HG02970 (cell line): Measurements from ENCODE around the gene SRCAP.

ENCODE experiments used
- ATAC-seq: cut with Tn5 transposase; IDR thresholded peaks from one replicate; pipeline ENCODE4 v1.9.1; 2021; ENCODE audit warnings: mild to moderate bottlenecking, moderate library complexity, moderate number of reproducible peaks; ENCODE audit not compliant: unreplicated experiment, low FRiP score

Gene SRCAP

DNA sequence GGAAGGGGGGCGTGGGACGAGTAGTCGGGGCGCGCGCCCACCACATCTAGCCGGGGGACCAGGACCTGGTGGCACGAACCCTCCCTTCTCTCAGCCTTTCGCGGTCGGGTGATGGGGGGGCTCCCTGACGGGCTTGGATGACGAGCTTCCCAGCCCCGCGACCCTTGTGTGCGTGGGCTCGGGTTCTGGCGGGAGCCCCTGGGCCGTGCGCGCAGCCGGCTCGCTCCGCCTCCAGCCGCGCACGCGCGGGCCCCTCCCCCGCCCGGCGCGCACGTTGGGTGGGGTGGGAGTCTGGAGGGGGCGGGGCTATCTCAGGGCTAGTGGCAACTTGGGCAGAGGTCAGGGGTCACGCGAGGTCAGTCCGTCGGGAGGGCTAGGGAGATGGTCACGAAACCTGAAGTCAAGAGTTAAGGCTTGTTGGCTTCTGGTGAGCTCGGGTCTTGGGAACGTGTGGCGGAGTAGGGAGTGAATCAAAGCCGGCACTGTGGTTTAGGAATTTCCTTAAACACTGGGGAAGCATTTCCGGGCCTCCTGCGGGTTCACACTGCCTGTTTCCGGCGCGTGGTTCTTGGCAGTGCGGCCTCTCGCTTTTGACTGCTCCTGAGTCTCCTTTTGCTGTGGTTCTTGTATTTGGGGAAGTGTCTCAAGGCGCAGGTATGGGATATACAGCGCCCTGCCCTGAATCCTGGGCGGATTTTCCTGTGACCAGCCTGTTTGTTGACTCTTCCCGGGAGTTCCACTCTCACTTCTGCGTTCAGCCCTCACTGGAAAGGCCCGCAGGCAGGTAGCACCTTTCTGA lies at the start of gene SRCAP:
SRCAP (plus strand) TSS at position 356 of the 799 bp plus-strand sequence. CDS start 1,654 bp downstream, outside the sequence.
- ATAC-seq: peak; percentile 24

DNA sequence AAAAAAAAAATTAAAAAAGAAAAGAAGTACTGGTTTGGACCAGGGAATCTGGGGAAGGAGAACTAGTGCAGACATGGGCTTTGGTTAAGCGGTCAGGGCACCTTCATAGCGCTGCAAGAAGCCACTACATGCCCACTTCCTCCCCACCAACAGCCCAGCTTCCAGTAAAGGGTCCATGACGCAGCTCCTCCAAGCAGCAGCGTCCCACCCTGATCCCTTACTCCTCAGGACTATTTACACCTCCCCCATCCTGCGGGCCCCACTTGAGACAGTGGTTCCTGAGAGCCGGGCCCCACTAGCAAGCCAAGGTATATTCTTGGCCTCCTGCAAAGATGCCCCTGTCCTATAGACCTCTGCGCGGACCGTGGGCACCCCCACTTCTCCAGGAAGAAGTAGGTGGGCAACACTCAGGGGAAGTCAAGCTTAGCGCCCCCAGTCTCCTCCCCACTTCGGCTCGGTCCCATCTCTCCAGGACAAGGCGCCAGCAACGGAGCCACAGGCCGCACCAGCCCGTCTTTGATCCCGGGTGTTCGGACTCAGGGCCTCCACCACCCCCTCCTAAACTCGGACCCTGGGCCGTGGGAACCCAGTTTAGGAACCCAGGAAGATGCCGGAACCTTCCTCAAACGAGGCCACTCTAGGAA lies 49.1 kb upstream of the SRCAP start:
- ATAC-seq: no peak

DNA sequence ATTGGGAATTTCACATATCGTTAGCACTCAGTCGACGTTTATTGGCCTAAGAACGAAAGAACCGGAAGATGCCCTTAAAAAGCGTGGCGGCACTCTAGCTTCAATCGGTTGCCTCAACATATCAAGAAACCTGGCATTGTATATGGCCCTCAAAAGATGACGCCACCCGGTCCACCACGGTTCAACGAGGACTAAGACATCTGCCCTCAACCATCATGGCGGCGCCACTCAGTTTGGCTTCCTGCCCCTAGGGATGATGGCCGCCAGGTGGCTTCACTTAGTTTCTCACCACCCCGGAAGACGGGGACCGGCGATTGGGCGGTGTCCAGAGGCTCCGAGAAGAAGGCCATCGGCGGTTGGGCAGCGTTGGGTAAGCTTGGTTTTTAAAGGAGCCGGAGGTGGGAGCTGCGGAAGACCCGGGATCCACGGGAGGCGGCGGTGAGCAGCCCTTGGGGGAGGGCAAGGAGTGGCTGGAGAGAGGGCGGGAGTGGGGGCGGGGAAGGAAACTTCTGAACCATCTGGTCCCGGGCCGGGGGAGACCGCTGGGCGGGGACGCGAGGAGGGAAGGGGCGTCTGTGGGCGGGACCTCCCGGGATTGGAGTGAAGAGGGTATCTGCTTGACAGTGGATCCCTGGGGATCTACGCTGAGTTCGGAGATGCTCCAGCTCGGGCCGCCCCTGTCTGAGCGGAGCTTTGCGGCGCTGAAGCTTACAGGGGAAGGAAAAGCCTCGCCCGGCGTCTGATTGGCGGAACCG lies 48.4 kb upstream of the SRCAP start, which contains the start of gene PRR14:
PRR14 (plus strand) TSS at position 592 of the 755 bp plus-strand sequence. CDS start 686 bp downstream, outside the sequence.
- peak; percentile 57 for ATAC-seq

DNA sequence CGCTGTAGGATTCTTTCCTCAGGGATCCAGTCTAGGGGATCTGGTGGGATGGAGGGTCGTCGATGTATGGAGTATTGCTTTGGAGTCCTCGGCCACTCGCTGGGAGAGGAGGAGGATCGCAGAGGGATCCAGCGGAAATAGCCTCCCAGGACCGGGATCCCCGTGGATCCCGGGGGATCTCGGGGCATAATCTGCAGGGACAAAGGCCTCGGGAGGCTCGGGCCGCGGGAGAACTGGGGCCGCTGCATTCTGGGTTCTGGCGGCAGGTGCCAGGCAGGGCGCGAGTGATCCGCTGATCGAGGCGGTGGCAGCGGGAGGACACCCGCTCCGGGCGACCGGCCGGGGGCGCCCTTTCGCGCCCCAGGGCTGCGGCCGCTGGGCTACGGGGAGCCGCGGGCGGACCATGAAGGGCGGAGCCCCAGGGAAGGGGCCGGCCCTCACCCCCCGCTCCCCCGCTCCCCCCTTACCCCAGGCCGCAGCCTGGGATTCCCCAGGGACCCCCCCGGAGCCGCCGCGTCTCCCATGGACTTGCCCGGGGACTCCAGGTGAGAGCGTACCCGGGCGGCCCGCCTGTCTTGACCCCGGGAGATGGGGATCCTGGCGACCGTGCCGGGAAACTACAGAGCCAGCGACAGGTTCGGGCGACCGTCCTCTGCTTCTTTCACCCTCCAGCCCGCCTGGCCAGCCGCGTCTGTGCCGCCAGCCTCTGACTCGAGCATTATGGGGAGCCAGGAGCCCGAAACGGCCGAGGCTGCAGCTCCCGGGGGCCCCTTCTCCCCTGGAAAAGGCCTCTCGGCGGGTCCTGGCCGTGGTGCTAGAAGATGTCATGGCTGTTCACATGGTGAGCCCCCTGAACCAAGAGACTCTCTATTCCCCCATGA lies 47.6 kb upstream of the SRCAP start:
- ATAC-seq: peak; percentile 44

DNA sequence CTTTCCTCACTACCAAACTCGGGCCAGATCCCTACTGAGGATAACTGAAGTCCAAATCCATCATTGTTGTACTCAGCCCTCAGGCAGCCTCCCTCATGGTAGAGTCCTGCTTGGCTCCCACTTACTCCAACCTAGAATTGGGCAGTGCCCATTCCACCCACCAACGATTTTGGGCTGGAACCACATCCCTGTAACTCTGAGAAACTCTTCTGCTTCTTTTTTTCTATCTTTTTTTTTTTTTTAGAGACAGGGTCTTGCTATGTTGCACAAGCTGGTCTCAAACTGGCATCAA lies 47.0 kb upstream of the SRCAP start:
- no peak for ATAC-seq

DNA sequence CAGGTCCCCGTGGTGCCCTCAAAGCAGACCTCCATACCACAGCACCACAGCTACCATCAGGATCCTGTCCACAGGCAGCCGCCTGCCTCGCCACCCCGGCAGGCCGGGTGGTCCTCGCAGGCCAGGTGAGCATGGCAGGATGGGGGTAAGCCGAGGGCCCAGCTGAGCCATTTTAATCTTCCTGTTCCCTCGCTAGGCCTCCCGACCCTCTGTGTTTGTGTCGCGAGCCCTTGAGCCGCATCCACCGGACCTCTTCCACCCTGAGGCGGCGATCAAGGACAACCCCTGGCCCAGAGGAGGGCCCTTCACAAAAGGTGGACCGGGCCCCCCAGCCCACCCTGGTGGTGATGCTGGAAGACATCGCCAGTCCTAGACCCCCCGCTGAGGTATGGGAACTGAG lies 46.3 kb upstream of the SRCAP start:
- ATAC-seq: no peak

GRCh38 chr16:30654856-30655255 lies 44.1 kb upstream of the SRCAP start:
- ATAC-seq: no peak

GRCh38 chr16:30655815-30656347 lies 43.1 kb upstream of the SRCAP start:
- no peak for ATAC-seq

GRCh38 chr16:30656388-30656787 lies 42.6 kb upstream of the SRCAP start:
- no peak for ATAC-seq

- peak; percentile 0 for ATAC-seq
Measured at GRCh38 chr16:30656974-30657865, 41.8 kb upstream of the SRCAP start.

- peak; percentile 68 for ATAC-seq
Measured at GRCh38 chr16:30657866-30658730, 40.9 kb upstream of the SRCAP start, which contains the start of gene FBRS. Gene FBRS (plus strand): TSS chr16:30658431. CDS start chr16:30659519, 1,088 bp downstream.

DNA sequence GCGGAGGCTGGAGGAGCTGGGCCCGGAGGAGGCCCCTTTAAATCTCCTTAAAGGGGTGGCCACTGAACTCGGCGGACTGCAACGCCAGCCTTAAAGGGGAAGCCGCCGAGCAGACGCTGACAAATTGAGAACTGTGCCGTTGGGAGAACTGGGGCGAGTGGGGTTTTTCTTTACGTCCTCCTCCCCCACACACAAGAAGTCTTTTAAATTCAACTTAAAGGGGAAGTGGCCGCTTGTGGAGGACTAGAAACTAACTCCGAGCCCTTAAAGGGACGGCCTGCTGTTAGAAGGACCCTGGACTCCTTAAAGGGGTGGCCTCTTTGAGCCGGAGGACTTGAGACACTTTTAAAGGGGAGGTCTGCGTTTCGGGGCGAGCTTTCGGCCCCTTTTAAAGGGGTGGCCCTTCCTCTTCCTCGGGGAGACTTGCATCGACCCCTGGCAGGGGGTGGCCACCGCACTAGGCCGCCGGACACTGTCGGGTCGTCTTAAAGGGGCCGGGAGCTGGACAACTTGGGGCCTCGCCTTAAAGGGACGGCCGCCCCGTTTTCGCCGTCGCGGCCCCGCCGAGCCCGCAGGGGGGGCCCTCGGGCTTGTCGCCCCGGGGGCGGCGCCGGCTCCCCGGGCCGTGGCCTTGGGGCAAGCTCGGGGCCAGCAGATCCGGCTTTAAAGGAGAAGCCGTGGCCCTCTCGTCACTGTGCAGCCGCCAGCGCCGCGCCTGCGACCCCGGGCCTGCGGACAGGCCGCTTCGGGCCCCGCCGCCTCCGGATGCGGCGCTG lies 40.1 kb upstream of the SRCAP start:
- ATAC-seq: peak; percentile 21

DNA sequence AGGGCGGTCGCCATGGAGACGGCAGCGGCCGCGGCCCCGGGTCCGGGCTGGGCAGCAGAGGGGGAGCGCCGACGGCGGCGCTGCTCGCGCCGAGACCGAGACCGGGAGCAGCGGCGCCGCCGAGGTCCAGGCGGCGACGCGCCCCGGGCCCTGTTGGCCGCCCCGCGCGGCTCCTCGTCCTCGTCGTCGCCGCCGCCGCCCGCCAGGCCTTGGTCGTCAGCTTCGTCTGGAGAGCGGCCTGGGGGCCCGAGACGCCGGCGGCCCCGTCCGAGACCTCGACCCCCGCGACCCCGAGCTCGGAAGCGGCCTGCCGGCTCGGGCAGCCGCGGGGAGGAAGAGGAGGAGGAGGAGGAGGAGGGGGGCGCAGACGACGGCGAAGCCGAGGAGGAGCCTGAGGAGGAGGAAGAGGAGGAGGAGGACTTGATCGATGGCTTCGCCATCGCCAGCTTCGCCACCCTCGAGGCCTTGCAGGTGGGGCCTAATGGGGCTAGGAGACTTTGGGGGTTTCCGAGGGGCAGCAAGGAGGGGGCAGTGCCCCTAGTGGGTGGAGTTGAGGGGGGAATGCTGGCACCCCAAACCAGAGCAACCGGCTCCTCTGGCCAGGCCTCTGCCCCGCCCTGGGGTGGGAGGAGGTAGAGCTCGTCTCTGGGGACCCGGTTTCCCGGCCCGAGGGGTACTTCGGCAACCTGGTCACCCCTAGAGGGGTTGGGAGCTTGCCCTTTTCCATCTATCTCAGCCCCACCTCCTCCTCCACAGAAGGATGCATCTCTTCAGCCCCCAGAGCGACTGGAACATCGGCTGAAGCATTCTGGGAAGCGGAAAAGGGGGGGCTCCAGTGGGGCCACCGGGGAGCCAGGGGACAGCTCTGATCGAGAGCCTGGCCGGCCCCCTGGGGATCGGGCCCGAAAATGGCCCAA lies 39.2 kb upstream of the SRCAP start:
- no peak for ATAC-seq

DNA sequence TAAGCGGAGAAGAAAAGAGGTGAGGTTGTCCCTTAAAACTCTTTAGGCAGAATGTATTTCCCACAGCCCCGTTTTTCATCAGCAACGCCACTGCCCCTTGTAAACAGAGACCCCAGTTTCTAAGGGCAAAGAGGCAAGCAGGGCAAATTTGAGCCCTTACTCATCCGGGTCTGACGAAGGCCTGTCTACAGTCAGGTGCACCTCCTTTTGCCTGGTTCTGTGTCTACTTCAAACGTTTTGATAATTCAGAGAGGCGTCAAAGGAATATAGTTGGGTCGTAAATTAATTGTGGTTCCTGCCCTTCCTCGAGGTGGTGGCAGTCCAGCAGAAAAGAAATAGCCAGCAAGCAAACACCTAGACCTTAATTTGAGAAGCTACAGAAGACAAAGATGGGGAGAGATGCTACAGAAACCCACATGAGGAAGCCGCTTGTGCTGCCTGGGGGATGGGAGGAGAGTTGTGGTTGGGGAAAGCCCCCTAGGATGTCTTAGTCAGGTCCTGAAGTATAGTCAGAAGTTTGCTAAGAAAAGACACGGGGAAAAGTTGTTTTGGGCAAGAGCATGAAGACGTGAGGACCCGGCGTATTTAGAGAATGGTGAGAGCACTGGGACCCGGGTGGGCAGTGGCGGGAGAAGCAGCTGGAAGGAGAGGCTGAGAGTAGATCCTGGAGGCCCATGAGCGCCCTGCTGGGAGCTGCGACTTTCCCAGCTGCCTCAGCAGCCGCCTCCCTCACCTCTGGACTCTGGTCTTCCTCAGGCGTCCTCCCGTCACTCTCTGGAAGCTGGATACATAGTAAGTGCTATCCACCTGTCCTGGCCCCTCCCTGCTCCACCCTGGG lies 38.3 kb upstream of the SRCAP start:
- ATAC-seq: no peak

DNA sequence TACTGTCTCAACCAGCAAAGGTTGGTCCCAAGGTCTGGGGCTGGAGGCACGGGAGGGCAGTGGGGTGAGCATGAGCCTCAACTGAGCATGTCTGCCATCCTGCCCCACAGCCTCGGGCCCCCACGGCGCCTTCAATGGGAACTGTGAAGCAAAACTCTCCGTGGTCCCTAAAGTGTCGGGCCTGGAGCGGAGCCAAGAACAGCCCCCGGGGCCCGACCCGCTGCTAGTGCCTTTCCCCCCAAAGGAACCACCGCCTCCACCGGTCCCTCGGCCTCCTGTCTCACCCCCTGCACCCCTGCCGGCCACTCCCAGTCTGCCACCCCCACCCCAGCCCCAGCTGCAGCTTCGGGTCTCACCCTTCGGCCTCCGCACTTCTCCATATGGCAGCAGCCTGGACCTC lies 36.5 kb upstream of the SRCAP start:
- ATAC-seq: no peak
